Measurements from ENCODE around the gene CHRNA4. TPM values are rescaled to one million over a fixed set of nuclear protein-coding genes. Genes with fewer than 3 reads are reported as not detected.
"Not testable (repeated sequence)": the region's sequence is repeated elsewhere in the genome, so short reads cannot be mapped to it uniquely, and the experiment has no call there.

CHRNA4 gene
- total RNA-seq, 1 donor from 2014 or later, result 0.16 TPM

- DNase-seq (ENCODE audit: low spot score), result no peak
- intact Hi-C loops (cut with DNase I), result no loop called here
These were observed 18.3 kb downstream of the CHRNA4 start for GRCh38 chr20:63342561-63343459.

GRCh38 chr20:63340158-63340688, 20.9 kb downstream of the CHRNA4 start:
- DNase-seq (ENCODE audit: low spot score); intact Hi-C loops (cut with DNase I): not testable (repeated sequence)

- intact Hi-C loops (cut with DNase I), result not testable (repeated sequence)
These were observed 21.7 kb downstream of the CHRNA4 start for GRCh38 chr20:63339154-63340094.

GRCh38 chr20:63337786-63338420, 23.2 kb downstream of the CHRNA4 start:
- intact Hi-C loops (cut with DNase I), result no loop called here
- no peak for DNase-seq (ENCODE audit: low spot score)

More at GRCh38 chr20:63339154-63340094, 21.7 kb downstream of the CHRNA4 start:
- not testable (repeated sequence) for DNase-seq (ENCODE audit: low spot score)

- intact Hi-C loops (cut with DNase I), result no loop called here
- no peak for DNase-seq (ENCODE audit: low spot score)
These were observed 24.9 kb downstream of the CHRNA4 start for GRCh38 chr20:63336232-63336752.

- no peak for DNase-seq (ENCODE audit: low spot score)
- intact Hi-C loops (cut with DNase I), result no loop called here
These were observed 25.4 kb downstream of the CHRNA4 start for GRCh38 chr20:63335711-63336110.

GRCh38 chr20:63335060-63335459, 26.1 kb downstream of the CHRNA4 start:
- intact Hi-C loops (cut with DNase I); DNase-seq (ENCODE audit: low spot score): not testable (repeated sequence)

- intact Hi-C loops (cut with DNase I), result no loop called here
- no peak for DNase-seq (ENCODE audit: low spot score)
These were observed 26.8 kb downstream of the CHRNA4 start for GRCh38 chr20:63334356-63334755.

- DNase-seq (ENCODE audit: low spot score), result no peak
- intact Hi-C loops (cut with DNase I), result no loop called here
These were observed 27.8 kb downstream of the CHRNA4 start for GRCh38 chr20:63333241-63333836.

GRCh38 chr20:63332488-63333240, 28.5 kb downstream of the CHRNA4 start:
- intact Hi-C loops (cut with DNase I), result no loop called here
- DNase-seq (ENCODE audit: low spot score), result peak; percentile 9

GRCh38 chr20:63331741-63332400, 29.3 kb downstream of the CHRNA4 start:
- peak; percentile 65 for DNase-seq (ENCODE audit: low spot score)
- intact Hi-C loops (cut with DNase I), result no loop called here

GRCh38 chr20:63330940-63331339, 30.2 kb downstream of the CHRNA4 start:
- intact Hi-C loops (cut with DNase I), result no loop called here
- peak; percentile 62 for DNase-seq (ENCODE audit: low spot score)

- intact Hi-C loops (cut with DNase I), result no loop called here
These were observed 30.9 kb downstream of the CHRNA4 start for GRCh38 chr20:63330084-63330760.

GRCh38 chr20:63329331-63330083, 31.6 kb downstream of the CHRNA4 start:
- DNase-seq (ENCODE audit: low spot score), result peak; percentile 73

More at GRCh38 chr20:63330084-63330760, 30.9 kb downstream of the CHRNA4 start:
- DNase-seq (ENCODE audit: low spot score), result peak; percentile 70

GRCh38 chr20:63328718-63329275, 32.4 kb downstream of the CHRNA4 start:
- intact Hi-C loops (cut with DNase I), result no loop called here
- peak; percentile 39 for DNase-seq (ENCODE audit: low spot score)

More at GRCh38 chr20:63329331-63330083, 31.6 kb downstream of the CHRNA4 start:
- intact Hi-C loops (cut with DNase I), result no loop called here

All from cardiac septum (tissue), 1 donor.